Brain microvascular endothelial cell (primary cell): ENCODE results near the gene SPTA1.

ENCODE experiments used
- DNase-seq: peaks from one replicate; pipeline ENCODE4 v3.0.0-alpha.2; 2020
- H3K27ac ChIP-seq: fragments of 250-450 bp; sonication (Bioruptor Pico); 2 replicates; pipeline ENCODE4 v1.5.1; 2020; ENCODE audit warnings: mild to moderate bottlenecking, moderate library complexity
- H3K27me3 ChIP-seq: fragments of 250-450 bp; sonication (Bioruptor Pico); replicated peaks from 2 replicates; pipeline ENCODE4 v1.5.1; 2020; ENCODE audit warnings: mild to moderate bottlenecking
- H3K36me3 ChIP-seq: fragments of 250-450 bp; sonication (Bioruptor Pico); replicated peaks from 2 replicates; pipeline ENCODE4 v1.5.1; 2020; ENCODE audit warnings: mild to moderate bottlenecking
- H3K4me3 ChIP-seq: 2 replicates; pipeline ENCODE4 v1.5.1; 2011; ENCODE audit warnings: low read depth, mild to moderate bottlenecking, control low read depth, low read length, moderate library complexity
- in situ Hi-C: cut with HindIII; loops from 2 replicates; pipeline ENCODE4 v1.10.0; 2017; ENCODE audit warnings: low sequenced_read_pairs, low pct_ligation_motif_present
- TF ChIP-seq, protein P1 (sequence below): IDR thresholded peaks from 2 replicates; pipeline ENCODE4 v1.5.1; 2011; ENCODE audit warnings: low read depth, mild to moderate bottlenecking, moderate library complexity, low read length, control low read depth, inconsistent platforms; ENCODE audit errors: missing control alignments

The SPTA1 gene

DNA sequence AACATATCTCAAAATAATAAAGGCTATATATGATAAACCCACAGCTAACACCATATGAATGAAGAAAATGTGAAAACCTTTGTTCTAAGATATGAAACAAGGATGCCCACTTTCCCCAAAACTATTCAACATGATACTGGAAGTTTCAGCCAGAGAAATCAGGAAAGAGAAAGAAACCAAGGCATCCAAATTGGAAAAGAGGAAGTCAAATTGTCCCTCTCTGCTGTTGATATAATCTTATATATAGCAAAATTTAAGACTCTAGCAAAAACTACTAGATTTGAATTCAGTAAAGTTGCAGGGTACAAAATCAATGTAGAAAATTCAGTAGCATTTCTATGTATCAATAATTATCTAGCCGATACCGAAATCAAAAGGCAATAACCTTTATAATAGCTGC lies 85.8 kb downstream of the SPTA1 start:
- H3K36me3 ChIP-seq: no peaks in the 10 kb centered on the region
- in situ Hi-C loops: no loop called here
- no peaks in the 10 kb centered on the region for H3K27me3 ChIP-seq
- no peak overlapping the region for H3K4me3 ChIP-seq
- H3K27ac ChIP-seq: no peak overlapping the region
- no peak for DNase-seq
- TF ChIP-seq, protein P1, sequence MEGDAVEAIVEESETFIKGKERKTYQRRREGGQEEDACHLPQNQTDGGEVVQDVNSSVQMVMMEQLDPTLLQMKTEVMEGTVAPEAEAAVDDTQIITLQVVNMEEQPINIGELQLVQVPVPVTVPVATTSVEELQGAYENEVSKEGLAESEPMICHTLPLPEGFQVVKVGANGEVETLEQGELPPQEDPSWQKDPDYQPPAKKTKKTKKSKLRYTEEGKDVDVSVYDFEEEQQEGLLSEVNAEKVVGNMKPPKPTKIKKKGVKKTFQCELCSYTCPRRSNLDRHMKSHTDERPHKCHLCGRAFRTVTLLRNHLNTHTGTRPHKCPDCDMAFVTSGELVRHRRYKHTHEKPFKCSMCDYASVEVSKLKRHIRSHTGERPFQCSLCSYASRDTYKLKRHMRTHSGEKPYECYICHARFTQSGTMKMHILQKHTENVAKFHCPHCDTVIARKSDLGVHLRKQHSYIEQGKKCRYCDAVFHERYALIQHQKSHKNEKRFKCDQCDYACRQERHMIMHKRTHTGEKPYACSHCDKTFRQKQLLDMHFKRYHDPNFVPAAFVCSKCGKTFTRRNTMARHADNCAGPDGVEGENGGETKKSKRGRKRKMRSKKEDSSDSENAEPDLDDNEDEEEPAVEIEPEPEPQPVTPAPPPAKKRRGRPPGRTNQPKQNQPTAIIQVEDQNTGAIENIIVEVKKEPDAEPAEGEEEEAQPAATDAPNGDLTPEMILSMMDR: no peak

DNA sequence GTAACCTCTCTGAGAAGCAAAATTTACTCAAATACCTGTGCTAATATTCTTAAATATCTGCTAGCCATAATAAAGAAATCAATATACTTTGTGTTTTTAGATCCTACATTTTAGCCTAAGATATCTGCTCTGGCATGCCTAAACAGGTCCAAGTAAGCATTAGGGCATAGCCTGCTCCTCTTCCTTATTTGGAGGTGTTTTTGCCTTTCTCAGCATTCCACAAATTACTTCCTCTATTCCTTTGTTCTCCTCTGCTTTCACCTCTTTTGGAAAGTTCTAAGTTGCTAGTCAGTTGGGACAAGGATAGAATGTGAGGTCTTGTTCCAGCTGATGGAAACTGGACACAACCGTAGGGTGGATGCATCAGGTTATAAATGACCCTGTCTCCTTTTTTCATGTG lies 99.6 kb downstream of the SPTA1 start:
- in situ Hi-C loops: no loop called here
- TF ChIP-seq, protein P1: no peak
- H3K4me3 ChIP-seq: no peak overlapping the region
- no peaks in the 10 kb centered on the region for H3K36me3 ChIP-seq
- no peaks in the 10 kb centered on the region for H3K27me3 ChIP-seq
- no peak for DNase-seq
- H3K27ac ChIP-seq: no peak overlapping the region

DNA sequence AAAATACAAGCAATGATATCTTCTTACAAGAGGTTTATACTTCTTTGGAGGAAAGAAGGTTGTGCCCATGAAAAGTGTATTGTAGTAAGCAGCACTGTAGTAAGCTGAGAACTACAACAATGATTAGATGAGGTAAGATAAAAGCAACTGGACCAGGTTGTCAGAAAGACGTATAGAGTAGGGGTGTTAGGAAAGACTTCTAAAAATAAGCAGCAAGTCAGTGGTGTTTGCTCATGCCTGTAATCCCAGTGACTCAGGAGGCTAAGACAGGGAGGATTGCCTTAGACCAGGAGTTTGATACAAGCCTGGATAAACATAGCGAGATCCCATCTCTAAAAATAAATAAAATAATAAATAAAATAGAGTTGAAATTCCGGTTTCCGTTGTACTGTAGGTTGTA lies 102.6 kb downstream of the SPTA1 start:
- in situ Hi-C loops: no loop called here
- TF ChIP-seq, protein P1: no peak

DNA sequence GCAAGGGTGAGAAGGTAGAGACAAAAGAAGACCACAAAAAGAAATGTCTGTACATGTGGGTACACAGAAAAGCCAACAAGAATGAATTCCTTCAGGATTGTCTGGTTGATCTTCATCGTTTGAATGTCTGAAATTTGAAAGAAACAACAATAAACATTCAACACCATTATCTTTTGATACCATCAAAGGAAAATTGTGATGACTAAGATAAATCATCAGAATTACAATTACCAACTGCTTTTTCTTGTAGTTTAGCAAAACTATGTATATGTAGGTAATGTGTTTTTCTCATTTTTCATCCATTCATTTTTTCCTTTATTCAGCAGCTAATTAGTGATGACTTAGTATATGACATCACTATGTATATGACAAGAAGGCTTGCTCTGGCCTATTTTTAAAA lies 106.8 kb downstream of the SPTA1 start, which contains the start of gene OR10X1:
Gene OR10X1 (minus strand): TSS at position 167 of the 400 bp plus-strand sequence. CDS start 0 bp downstream, at position 167.
- no peak for DNase-seq
- no peaks in the 10 kb centered on the region for H3K27me3 ChIP-seq
- no peaks in the 10 kb centered on the region for H3K36me3 ChIP-seq
- H3K27ac ChIP-seq: no peak within 1 kb of the TSS
- TF ChIP-seq, protein P1: no peak
- H3K4me3 ChIP-seq: no peak within 1 kb of the TSS
- in situ Hi-C loops: no loop called here

More for the DNA sequence above, 102.6 kb downstream of the SPTA1 start:
- H3K27ac ChIP-seq: no peak overlapping the region
- no peak overlapping the region for H3K4me3 ChIP-seq
- H3K36me3 ChIP-seq: no peaks in the 10 kb centered on the region
- no peaks in the 10 kb centered on the region for H3K27me3 ChIP-seq
- no peak for DNase-seq

DNA sequence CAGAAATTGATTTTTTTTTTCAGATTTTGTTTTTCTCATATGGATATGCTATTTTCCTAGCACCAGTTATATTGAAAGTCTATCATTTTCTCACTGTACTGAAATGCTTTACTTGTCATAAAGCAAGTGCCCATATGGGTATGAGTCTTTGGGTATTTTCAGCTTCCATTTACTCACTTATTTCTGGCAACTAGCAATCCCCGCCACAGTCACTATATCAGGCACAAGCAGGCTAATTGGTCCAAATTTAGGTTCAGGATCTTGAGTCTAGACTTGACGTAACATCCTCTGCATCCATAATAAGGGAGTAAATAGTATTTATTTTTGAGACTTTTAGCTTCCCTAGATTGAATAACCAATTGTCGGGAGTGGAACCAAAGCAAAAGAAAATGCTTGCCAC lies 109.0 kb downstream of the SPTA1 start:
- TF ChIP-seq, protein P1: no peak
- Histone ChIP-seq H3K4me3 (no peak overlapping the region), H3K27ac (no peak overlapping the region), H3K36me3 (no peaks in the 10 kb centered on the region), H3K27me3 (no peaks in the 10 kb centered on the region)
- DNase-seq: no peak
- in situ Hi-C loops: no loop called here

DNA sequence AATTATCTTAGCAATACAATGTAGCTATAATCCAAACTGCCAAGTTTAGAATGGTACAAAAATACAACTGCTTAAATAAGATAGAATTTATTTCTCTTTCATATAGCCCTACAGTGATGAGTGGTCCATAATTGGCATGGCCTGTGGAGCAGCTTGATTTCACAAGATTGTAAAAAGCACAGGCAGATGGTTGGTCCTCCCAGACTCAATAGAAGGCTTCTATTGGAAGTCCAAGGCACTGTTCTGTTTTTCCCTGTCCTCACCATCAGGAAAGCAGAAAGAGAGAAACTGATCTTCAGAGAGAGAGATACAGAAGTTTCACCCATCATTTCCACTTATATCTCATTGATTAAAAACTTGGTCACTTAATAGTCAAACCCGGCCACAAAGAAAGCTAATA lies 114.3 kb downstream of the SPTA1 start:
- Histone ChIP-seq H3K4me3 (no peak overlapping the region), H3K36me3 (no peaks in the 10 kb centered on the region), H3K27me3 (no peaks in the 10 kb centered on the region), H3K27ac (no peak overlapping the region)
- TF ChIP-seq, protein P1: no peak
- in situ Hi-C loops: no loop called here
- no peak for DNase-seq
